Neural cell (in vitro differentiated cells): ENCODE measurements around the gene EVL. TPM values are rescaled to one million over a fixed set of nuclear protein-coding genes. Genes with fewer than 3 reads are reported as not detected.

ENCODE experiments used
- H2AFZ ChIP-seq: fragments of 200-600, 300-800 bp; sonication (generic), shearing (Covaris generic); 2 replicates; pipeline ENCODE4 v1.6.0; 2014; ENCODE audit warnings: low read depth, mild to moderate bottlenecking, antibody characterized with exemption, low read length, moderate library complexity
- H3F3A ChIP-seq: fragments of 200-600 bp; shearing (Covaris generic); 2 replicates; pipeline ENCODE4 v1.6.1; 2016; ENCODE audit warnings: mild to moderate bottlenecking, moderate library complexity, mixed read lengths, antibody characterized with exemption, low read length; ENCODE audit not compliant: insufficient read depth, poor library complexity, severe bottlenecking
- H3K27ac ChIP-seq: fragments of 200-600, 300-800 bp; sonication (generic), shearing (Covaris generic); 2 replicates; pipeline ENCODE4 v1.5.1; 2014; ENCODE audit warnings: mild to moderate bottlenecking, low read length, moderate library complexity
- H3K27me3 ChIP-seq: fragments of 300-800, 200-600 bp; sonication (generic), shearing (Covaris generic); 2 replicates; pipeline ENCODE4 v1.6.0; 2014; ENCODE audit warnings: mild to moderate bottlenecking, low read depth, low read length, moderate library complexity; ENCODE audit not compliant: insufficient read depth
- H3K36me3 ChIP-seq: fragments of 300-800, 200-600 bp; sonication (generic), shearing (Covaris generic); 2 replicates; pipeline ENCODE4 v1.5.1; 2014; ENCODE audit warnings: mild to moderate bottlenecking, antibody characterized with exemption, low read length, moderate library complexity; ENCODE audit not compliant: insufficient read depth
- H3K4me2 ChIP-seq: fragments of 300-800, 200-600 bp; sonication (generic), shearing (Covaris generic); 2 replicates; pipeline ENCODE4 v1.6.0; 2014; ENCODE audit warnings: mild to moderate bottlenecking, low read length
- H3K4me3 ChIP-seq: fragments of 300-800, 200-600 bp; sonication (generic), shearing (Covaris generic); 2 replicates; pipeline ENCODE4 v1.5.1; 2014; ENCODE audit warnings: mild to moderate bottlenecking, low read length, moderate library complexity
- H3K79me2 ChIP-seq: fragments of 200-600 bp; shearing (Covaris generic); replicated peaks from 2 replicates; pipeline ENCODE4 v1.6.0; 2014; ENCODE audit warnings: mild to moderate bottlenecking, low read length, moderate library complexity; ENCODE audit not compliant: insufficient read depth
- H3K9ac ChIP-seq: fragments of 300-800, 200-600 bp; sonication (generic), shearing (Covaris generic); 2 replicates; pipeline ENCODE4 v1.6.1; 2016; ENCODE audit warnings: mild to moderate bottlenecking, low read length, mixed read lengths
- H3K9me2 ChIP-seq: fragments of 200-600 bp; shearing (Covaris generic); 2 replicates; pipeline ENCODE4 v1.6.1; 2016; ENCODE audit warnings: mild to moderate bottlenecking, low read length, mixed read lengths; ENCODE audit not compliant: insufficient read depth
- H3K9me3 ChIP-seq: fragments of 200-600, 300-800 bp; sonication (generic), shearing (Covaris generic); 2 replicates; pipeline ENCODE4 v1.6.1; 2016; ENCODE audit warnings: mild to moderate bottlenecking, mixed run types, low read length, moderate library complexity, mixed read lengths
- H4K20me1 ChIP-seq: fragments of 200-600 bp; shearing (Covaris generic); 2 replicates; pipeline ENCODE4 v1.6.1; 2016; ENCODE audit warnings: mild to moderate bottlenecking, mixed run types; ENCODE audit not compliant: insufficient read depth
- CTCF ChIP-seq: fragments of 450-650 bp; IDR thresholded peaks from 2 replicates; pipeline ENCODE4 v1.5.1; 2014; ENCODE audit warnings: antibody characterized with exemption, mild to moderate bottlenecking, moderate library complexity; ENCODE audit not compliant: poor library complexity, severe bottlenecking
- EP300 ChIP-seq: fragments of 450-650 bp; conservative IDR thresholded peaks from 2 replicates; pipeline ENCODE4 v1.6.1; 2014; ENCODE audit warnings: antibody characterized with exemption, mild to moderate bottlenecking, moderate library complexity; ENCODE audit not compliant: poor library complexity, severe bottlenecking
- EZH2 ChIP-seq: fragments of 200-600, 300-800 bp; shearing (Covaris generic), sonication (generic); IDR thresholded peaks from 2 replicates; pipeline ENCODE4 v1.6.1; 2014; ENCODE audit warnings: antibody characterized with exemption, low read length, borderline replicate concordance, mild to moderate bottlenecking; ENCODE audit not compliant: insufficient read depth, poor library complexity, severe bottlenecking
- MXI1 ChIP-seq: fragments of 450-650 bp; conservative IDR thresholded peaks from 2 replicates; pipeline ENCODE4 v1.6.1; 2014; ENCODE audit warnings: antibody characterized with exemption, mild to moderate bottlenecking; ENCODE audit not compliant: poor library complexity, severe bottlenecking
- POLR2AphosphoS5 ChIP-seq: IDR thresholded peaks from 2 replicates; pipeline ENCODE4 v1.6.1; 2012
- RAD21 ChIP-seq: fragments of 450-650 bp; conservative IDR thresholded peaks from 2 replicates; pipeline ENCODE4 v1.6.1; 2014; ENCODE audit warnings: antibody characterized with exemption, mild to moderate bottlenecking, moderate library complexity
- REST ChIP-seq: IDR thresholded peaks from 2 replicates; pipeline ENCODE4 v1.6.1; 2012; ENCODE audit warnings: borderline replicate concordance
- SMC3 ChIP-seq: fragments of 450-650 bp; conservative IDR thresholded peaks from 2 replicates; pipeline ENCODE4 v1.6.1; 2014; ENCODE audit warnings: antibody characterized with exemption, mild to moderate bottlenecking, moderate library complexity; ENCODE audit not compliant: poor library complexity
- TAF1 ChIP-seq: IDR thresholded peaks from 2 replicates; pipeline ENCODE4 v1.6.1; 2012; ENCODE audit warnings: low read depth
- polyA plus RNA-seq: library from polyadenylated mRNA; depleted of rRNA; stranded (reverse); fragments of >200 nt; gene quantifications from 2 replicates; pipeline ENCODE4 v1.2.3, GENCODE V29; 2014

Gene EVL
- polyA plus RNA-seq, 1 donor from 2014 or later: 387 TPM

- H3K27ac ChIP-seq: no peak overlapping the region
- H3K9me2 ChIP-seq: no peaks in the 10 kb centered on the region
- no peak overlapping the region for H3K4me2 ChIP-seq
- H3K79me2 ChIP-seq: peaks cover 70% of the 10 kb centered on the region
- H3K9me3 ChIP-seq: no peaks in the 10 kb centered on the region
- no peaks in the 10 kb centered on the region for H3K36me3 ChIP-seq
- H4K20me1 ChIP-seq: peaks cover 14% of the 10 kb centered on the region
- TF ChIP-seq TAF1 (no peak), RAD21 (no peak), CTCF (no peak), MXI1 (no peak), EZH2 (no peak), REST (no peak), EP300 (no peak), SMC3 (no peak), POLR2AphosphoS5 (no peak)
- H2AFZ ChIP-seq: no peak overlapping the region
- no peaks in the 10 kb centered on the region for H3F3A ChIP-seq
- H3K27me3 ChIP-seq: no peaks in the 10 kb centered on the region
- no peak overlapping the region for H3K9ac ChIP-seq
- H3K4me3 ChIP-seq: no peak overlapping the region
Observed at GRCh38 chr14:100030452-100031153, 34.6 kb upstream of the EVL start.

GRCh38 chr14:100031506-100032281, 33.5 kb upstream of the EVL start:
- Histone ChIP-seq H3K4me3 (no peak overlapping the region), H2AFZ (no peak overlapping the region), H3K79me2 (peaks cover 60% of the 10 kb centered on the region), H3K27me3 (no peaks in the 10 kb centered on the region), H3K9ac (no peak overlapping the region), H3F3A (no peaks in the 10 kb centered on the region), H3K9me2 (no peaks in the 10 kb centered on the region), H4K20me1 (peaks cover 23% of the 10 kb centered on the region), H3K27ac (no peak overlapping the region), H3K36me3 (no peaks in the 10 kb centered on the region), H3K9me3 (no peaks in the 10 kb centered on the region), H3K4me2 (no peak overlapping the region)
- TF ChIP-seq RAD21: no peak
- TF ChIP-seq EZH2: no peak
- TF ChIP-seq EP300: no peak
- TF ChIP-seq SMC3: no peak
- no peak for TF ChIP-seq POLR2AphosphoS5
- TF ChIP-seq REST: no peak
- TF ChIP-seq TAF1: no peak
- TF ChIP-seq CTCF: no peak
- TF ChIP-seq MXI1: no peak
